Activated T-cell treated with anti-CD3 and anti-CD28 coated beads for 48 hours (primary cell): ENCODE data around the gene SMIM3.

Experiments used
- DNase-seq: peaks from one replicate; pipeline ENCODE4 v3.0.0-alpha.2; 2020; ENCODE audit warnings: low read depth

Gene SMIM3

GRCh38 chr5:150765011-150765798 lies 13.4 kb upstream of the SMIM3 start:
- DNase-seq, result no peak

- DNase-seq, result no peak
Observed at GRCh38 chr5:150765799-150766169, 12.8 kb upstream of the SMIM3 start.

GRCh38 chr5:150766251-150766650 lies 12.3 kb upstream of the SMIM3 start:
- DNase-seq, result no peak

GRCh38 chr5:150771034-150771795 lies 7.3 kb upstream of the SMIM3 start:
- DNase-seq, result no peak

- no peak for DNase-seq
Observed at GRCh38 chr5:150774145-150774544, 4.4 kb upstream of the SMIM3 start.

- no peak for DNase-seq
Observed at GRCh38 chr5:150777685-150778084, 872 bp upstream of the SMIM3 start.

GRCh38 chr5:150778088-150778516 lies 455 bp upstream of the SMIM3 start:
- DNase-seq, result no peak

- no peak for DNase-seq
Observed at GRCh38 chr5:150779397-150780186, 1.0 kb downstream of the SMIM3 start.

- DNase-seq, result peak; percentile 38
Observed at GRCh38 chr5:150780187-150780692, 1.7 kb downstream of the SMIM3 start.

GRCh38 chr5:150780816-150781221 lies 2.3 kb downstream of the SMIM3 start:
- DNase-seq, result no peak

GRCh38 chr5:150781706-150782614 lies 3.4 kb downstream of the SMIM3 start:
- no peak for DNase-seq

- no peak for DNase-seq
Observed at GRCh38 chr5:150782850-150783249, 4.3 kb downstream of the SMIM3 start.

- peak; percentile 42 for DNase-seq
Observed at GRCh38 chr5:150783422-150783928, 4.9 kb downstream of the SMIM3 start.

GRCh38 chr5:150785950-150786349 lies 7.4 kb downstream of the SMIM3 start:
- no peak for DNase-seq

GRCh38 chr5:150786876-150787275 lies 8.3 kb downstream of the SMIM3 start:
- DNase-seq, result no peak

GRCh38 chr5:150787656-150788055 lies 9.1 kb downstream of the SMIM3 start:
- no peak for DNase-seq

- DNase-seq, result no peak
Observed at GRCh38 chr5:150788977-150789376, 10.4 kb downstream of the SMIM3 start.

GRCh38 chr5:150789450-150789849 lies 10.9 kb downstream of the SMIM3 start:
- no peak for DNase-seq

GRCh38 chr5:150789943-150790611 lies 11.5 kb downstream of the SMIM3 start:
- peak; percentile 56 for DNase-seq

GRCh38 chr5:150791536-150791935 lies 13.0 kb downstream of the SMIM3 start:
- no peak for DNase-seq
